ENCODE measurements around the gene SLC17A9. TPM values are rescaled to one million over a fixed set of nuclear protein-coding genes. Genes with fewer than 3 reads are reported as not detected.

SLC17A9 gene
- total RNA-seq, 1 experiment from 2014 or later = 0.17 TPM

DNA sequence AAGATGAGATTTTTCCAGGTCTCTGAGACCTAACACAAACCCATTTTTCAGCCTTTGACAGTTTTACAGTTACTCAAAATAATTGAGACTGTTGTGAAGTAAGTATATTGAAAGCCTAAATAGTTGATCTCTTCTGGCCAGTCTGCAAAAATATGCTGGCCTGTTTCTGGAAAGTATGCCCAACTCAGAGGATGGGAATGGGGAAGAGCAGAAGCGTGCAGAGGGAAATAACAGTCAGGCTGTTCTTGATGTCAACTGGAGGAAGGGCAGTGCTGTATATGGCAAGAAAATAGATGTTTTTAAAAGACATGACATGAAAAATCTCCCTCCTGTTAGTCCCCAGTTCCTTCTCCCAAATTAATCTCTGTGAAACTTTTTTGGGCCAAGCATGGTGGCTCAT lies 10.7 kb upstream of the SLC17A9 start:
- Histone ChIP-seq H3K27ac (ENCODE audit: low read depth, low read length, poor library complexity, severe bottlenecking) (no peak overlapping the region), H3K4me3 (ENCODE audit: low read depth, low read length, poor library complexity, severe bottlenecking) (no peak overlapping the region), H3K9me3 (ENCODE audit: low read depth, low read length, poor library complexity, severe bottlenecking) (no peaks in the 10 kb centered on the region), H3K4me1 (ENCODE audit: insufficient read depth, low read length, poor library complexity, severe bottlenecking) (peaks cover 10% of the 10 kb centered on the region), H3K36me3 (ENCODE audit: insufficient read depth, low read length, poor library complexity, severe bottlenecking) (peaks cover 55% of the 10 kb centered on the region), H3K27me3 (replicated peaks; ENCODE audit: insufficient read depth, low read depth, low read length, poor library complexity) (no peaks in the 10 kb centered on the region)
- DNase-seq (ENCODE audit: low spot score) = no peak
- no peak for TF ChIP-seq EZH2 (IDR thresholded peaks at IDR 0.05; ENCODE audit: borderline replicate concordance, low read depth, low read length, poor library complexity, severe bottlenecking)
- TF ChIP-seq, protein P1, sequence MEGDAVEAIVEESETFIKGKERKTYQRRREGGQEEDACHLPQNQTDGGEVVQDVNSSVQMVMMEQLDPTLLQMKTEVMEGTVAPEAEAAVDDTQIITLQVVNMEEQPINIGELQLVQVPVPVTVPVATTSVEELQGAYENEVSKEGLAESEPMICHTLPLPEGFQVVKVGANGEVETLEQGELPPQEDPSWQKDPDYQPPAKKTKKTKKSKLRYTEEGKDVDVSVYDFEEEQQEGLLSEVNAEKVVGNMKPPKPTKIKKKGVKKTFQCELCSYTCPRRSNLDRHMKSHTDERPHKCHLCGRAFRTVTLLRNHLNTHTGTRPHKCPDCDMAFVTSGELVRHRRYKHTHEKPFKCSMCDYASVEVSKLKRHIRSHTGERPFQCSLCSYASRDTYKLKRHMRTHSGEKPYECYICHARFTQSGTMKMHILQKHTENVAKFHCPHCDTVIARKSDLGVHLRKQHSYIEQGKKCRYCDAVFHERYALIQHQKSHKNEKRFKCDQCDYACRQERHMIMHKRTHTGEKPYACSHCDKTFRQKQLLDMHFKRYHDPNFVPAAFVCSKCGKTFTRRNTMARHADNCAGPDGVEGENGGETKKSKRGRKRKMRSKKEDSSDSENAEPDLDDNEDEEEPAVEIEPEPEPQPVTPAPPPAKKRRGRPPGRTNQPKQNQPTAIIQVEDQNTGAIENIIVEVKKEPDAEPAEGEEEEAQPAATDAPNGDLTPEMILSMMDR (conservative IDR thresholded peaks at IDR 0.05; ENCODE audit: low read depth, low read length) = no peak
- no TSS peak for BruUV-seq (replicated peaks)
- intact Hi-C loops (cut with micrococcal nuclease; ENCODE audit: unreplicated experiment) = no loop called here
- ChIA-PET POLR2A (ENCODE audit: low non-redundant PET) (no interaction called here), CTCF (no interaction called here)

GRCh38 chr20:62942456-62942855 lies 10.1 kb upstream of the SLC17A9 start:
- no peak overlapping the region for H3K4me3 ChIP-seq (ENCODE audit: low read depth, low read length, poor library complexity, severe bottlenecking)
- POLR2A ChIA-PET (ENCODE audit: low non-redundant PET) = no interaction called here
- H3K9me3 ChIP-seq (ENCODE audit: low read depth, low read length, poor library complexity, severe bottlenecking) = no peaks in the 10 kb centered on the region
- no peak for DNase-seq (ENCODE audit: low spot score)
- peaks cover 61% of the 10 kb centered on the region for H3K36me3 ChIP-seq (ENCODE audit: insufficient read depth, low read length, poor library complexity, severe bottlenecking)
- no peaks in the 10 kb centered on the region for H3K27me3 ChIP-seq (replicated peaks; ENCODE audit: insufficient read depth, low read depth, low read length, poor library complexity)
- intact Hi-C loops (cut with micrococcal nuclease; ENCODE audit: unreplicated experiment) = no loop called here
- TF ChIP-seq, protein P1 (conservative IDR thresholded peaks at IDR 0.05; ENCODE audit: low read depth, low read length) = no peak
- TF ChIP-seq EZH2 (IDR thresholded peaks at IDR 0.05; ENCODE audit: borderline replicate concordance, low read depth, low read length, poor library complexity, severe bottlenecking) = no peak
- CTCF ChIA-PET = no interaction called here
- peaks cover 10% of the 10 kb centered on the region for H3K4me1 ChIP-seq (ENCODE audit: insufficient read depth, low read length, poor library complexity, severe bottlenecking)
- BruUV-seq (replicated peaks) = no TSS peak
- H3K27ac ChIP-seq (ENCODE audit: low read depth, low read length, poor library complexity, severe bottlenecking) = no peak overlapping the region

DNA sequence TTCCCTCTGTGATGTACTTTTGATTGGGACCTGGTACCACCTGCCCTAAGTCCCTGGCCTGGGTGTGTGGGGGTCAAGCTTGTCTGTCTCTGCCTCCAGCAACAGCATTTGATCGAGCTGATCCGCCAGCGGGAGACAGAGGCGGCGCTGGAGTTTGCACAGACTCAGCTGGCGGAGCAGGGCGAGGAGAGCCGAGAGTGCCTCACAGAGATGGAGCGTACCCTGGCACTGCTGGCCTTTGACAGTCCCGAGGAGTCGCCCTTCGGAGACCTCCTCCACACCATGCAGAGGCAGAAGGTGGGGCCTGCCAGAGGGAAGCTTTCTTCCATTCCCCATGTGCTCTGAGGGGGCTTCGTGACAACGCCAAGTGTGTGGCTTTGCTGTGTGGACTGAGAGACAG lies 9.1 kb upstream of the SLC17A9 start:
- intact Hi-C loops (cut with micrococcal nuclease; ENCODE audit: unreplicated experiment) = no loop called here
- no peak for DNase-seq (ENCODE audit: low spot score)
- Histone ChIP-seq H3K36me3 (ENCODE audit: insufficient read depth, low read length, poor library complexity, severe bottlenecking) (peaks cover 70% of the 10 kb centered on the region), H3K9me3 (ENCODE audit: low read depth, low read length, poor library complexity, severe bottlenecking) (no peaks in the 10 kb centered on the region), H3K4me3 (ENCODE audit: low read depth, low read length, poor library complexity, severe bottlenecking) (no peak overlapping the region), H3K4me1 (ENCODE audit: insufficient read depth, low read length, poor library complexity, severe bottlenecking) (peaks cover 10% of the 10 kb centered on the region), H3K27me3 (replicated peaks; ENCODE audit: insufficient read depth, low read depth, low read length, poor library complexity) (no peaks in the 10 kb centered on the region), H3K27ac (ENCODE audit: low read depth, low read length, poor library complexity, severe bottlenecking) (no peak overlapping the region)
- CTCF ChIA-PET = no interaction called here
- TF ChIP-seq, protein P1 (conservative IDR thresholded peaks at IDR 0.05; ENCODE audit: low read depth, low read length) = no peak
- no peak for TF ChIP-seq EZH2 (IDR thresholded peaks at IDR 0.05; ENCODE audit: borderline replicate concordance, low read depth, low read length, poor library complexity, severe bottlenecking)
- POLR2A ChIA-PET (ENCODE audit: low non-redundant PET) = no interaction called here
- no TSS peak for BruUV-seq (replicated peaks)

Measured in A673 (cell line).